NCI-H2029 (cell line): Measurements from ENCODE around the gene PRSS16.

Experiments
- DNase-seq: peaks from one replicate; lab custom pipeline; 2025; lab: John Stamatoyannopoulos, UW

PRSS16 gene

GRCh38 chr6:27287751-27288135, 40.2 kb downstream of the PRSS16 start:
- no peak for DNase-seq

DNA sequence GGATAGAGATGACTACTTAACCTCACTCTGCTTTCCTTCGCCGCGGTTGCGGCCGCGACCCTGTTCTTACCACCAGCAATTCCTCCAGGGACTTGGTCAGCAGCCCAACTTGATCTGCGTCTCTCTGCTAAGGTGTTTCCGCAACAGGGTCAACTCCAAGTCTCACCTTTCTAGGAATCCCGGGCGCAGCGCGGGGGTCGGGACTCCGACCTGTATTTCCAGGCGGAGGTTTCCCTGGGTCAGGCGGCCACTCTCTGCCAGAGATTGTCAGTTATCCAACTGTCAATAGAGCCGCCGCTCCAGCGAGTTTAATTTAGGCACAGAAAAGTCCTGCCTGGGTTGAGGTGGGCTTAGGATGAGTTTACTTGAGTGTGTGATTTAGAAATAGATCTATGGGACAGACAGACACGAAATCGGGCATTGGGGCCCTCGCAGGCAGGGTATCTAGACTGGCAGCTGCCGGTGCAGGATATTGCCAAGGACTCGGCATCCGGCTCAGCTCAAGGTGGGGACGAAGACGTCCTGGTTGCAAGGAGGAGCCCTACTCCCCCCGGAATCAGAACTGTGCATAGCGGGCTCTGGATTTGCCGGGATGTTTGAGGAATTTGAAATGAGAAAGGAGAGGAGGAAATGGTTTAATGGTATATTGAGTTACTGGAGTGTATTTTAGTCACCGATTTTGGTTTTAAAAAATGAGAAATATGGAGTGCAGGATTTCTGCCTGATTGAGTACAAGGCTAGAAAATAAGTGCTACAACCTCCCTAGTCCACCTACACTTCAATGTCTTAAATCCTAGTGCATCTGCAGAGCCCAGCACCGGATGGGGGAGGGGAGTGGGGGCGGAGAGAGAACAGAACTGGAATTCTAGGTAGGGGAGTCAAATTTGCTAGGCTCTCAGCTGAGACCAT, 40.9 kb downstream of the PRSS16 start:
- DNase-seq, result no peak

DNA sequence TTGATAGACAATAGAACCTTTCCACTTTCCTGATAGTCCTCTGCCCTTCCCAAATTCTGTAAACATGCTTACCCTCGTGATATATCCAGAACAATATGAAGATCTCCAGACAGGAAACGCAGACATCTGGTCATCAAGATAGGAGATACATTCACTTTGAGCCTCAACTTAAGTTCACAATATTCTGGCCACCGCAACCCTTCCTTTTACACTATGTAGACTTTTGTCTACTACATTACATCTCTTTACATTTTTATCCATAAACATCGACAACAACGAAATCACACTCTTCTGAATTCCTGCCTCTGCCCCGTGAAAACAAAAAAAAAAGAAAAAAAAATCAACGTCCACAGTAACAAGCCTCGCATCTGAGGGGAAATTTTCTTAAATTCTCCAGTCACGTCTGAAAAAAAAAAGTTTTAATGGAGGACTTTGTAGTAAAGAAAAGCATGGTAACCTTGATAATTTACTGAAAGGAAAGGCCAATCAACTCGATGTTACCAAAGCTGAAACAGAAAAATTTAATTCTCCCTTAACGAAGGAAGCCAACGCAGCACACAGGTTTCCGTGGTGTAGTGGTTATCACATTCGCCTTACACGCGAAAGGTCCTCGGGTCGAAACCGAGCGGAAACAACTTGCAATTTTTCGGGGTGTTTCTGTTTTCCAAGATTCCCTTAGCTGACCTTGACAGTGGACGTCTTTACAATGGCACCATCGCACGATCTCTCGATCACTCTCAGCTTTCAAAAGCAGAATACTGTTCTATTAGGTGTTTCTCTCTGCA, 42.8 kb downstream of the PRSS16 start:
- no peak for DNase-seq

DNA sequence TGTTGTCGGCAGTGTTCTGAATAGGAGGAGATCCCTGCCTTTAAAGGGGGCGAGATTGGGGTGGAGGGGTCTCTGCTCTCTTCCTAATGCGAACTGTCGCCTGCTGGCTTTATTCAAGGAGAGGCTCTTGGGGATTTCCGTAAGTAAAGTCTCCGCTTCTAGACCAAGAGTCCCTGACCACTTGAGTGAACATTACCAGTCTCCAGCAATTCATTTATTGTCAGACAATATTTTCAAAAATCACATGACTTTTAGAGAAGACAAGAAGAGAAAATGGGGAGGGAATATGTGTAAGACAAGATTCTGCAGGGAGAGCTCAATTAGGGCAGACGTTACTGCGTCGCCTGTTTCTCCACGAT, 43.3 kb downstream of the PRSS16 start:
- no peak for DNase-seq

DNA sequence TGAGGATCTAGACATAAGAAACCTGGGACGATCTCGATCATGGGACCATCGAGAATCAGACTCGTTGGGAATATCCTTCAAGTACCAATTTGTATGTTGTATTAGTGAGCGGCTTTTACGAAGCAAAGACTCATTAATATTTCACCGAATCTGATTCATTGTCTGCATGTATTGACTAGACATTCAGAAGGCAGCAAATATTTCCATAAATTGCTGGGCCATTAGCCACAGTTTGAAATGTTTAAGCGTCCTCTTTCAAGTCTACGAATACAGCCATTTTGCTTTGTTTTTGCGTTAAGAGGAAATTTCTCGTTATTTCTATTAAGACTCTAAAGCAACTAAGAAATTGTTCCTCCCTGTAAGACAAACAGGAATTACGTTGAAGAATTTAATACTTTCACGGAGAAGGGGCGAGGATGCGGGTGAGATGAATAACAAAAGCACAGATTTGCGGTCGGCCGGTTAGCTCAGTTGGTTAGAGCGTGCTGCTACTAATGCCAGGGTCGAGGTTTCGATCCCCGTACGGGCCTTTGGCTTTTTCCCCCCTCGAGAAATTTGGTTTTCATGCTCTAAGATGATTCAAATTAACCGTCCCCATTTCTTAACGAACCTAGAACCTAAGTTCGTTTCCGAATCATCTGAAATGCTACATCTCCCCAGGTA, 46.1 kb downstream of the PRSS16 start:
- DNase-seq, result no peak

DNA sequence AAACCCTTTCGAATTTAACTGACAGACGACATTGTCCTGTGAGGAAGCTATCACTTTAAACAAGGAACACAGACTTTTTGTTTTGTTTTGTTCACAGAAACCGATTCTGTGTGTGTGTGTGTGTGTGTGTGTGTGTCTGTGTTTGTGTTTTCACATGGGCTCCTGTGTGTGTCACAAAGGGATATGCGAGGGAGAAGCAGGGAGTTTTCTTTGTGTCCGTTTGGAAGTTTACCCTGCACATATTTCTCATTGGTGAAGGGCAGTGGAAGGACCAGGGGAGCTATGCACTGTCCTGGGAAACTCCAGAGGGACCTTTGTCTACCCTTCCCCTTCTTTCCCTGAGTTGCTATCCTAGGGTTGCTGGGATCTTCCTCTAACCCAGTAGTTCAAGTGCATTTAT, 46.9 kb downstream of the PRSS16 start:
- DNase-seq, result no peak

- no peak for DNase-seq
Measured at GRCh38 chr6:27295301-27296079, 48.0 kb downstream of the PRSS16 start.

DNA sequence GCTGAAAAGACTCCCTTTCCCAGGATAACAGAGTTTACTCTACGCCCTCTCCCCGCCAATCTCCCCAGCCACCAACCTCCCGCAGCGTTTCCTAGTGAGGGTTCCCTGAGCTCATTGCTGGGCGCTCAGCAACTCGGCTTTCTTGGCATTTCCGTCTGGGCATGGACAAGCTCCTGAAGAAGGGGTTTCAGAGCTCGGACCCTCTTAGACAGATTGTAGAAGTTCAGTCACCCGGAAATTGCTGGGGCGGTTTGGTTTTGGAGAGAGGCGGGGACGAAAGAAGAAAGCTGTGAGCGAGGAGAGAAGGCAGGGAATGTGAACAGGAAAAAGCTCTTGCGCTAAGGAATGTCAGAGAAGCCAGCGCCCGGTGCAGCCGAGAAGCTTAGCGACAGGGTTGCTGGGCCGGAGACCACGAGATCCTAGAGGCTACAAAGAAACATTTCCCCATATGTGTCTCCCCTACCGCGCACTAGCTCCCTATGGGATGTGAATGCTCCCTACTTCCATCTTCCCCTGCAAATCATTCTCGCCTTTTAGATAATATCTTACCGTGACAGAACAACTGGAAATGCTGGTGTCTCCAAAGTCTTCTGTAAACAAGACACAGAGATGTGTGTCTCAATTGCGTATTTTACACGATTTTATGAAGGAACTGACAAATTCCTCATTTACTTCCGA, 48.7 kb downstream of the PRSS16 start:
- no peak for DNase-seq

DNA sequence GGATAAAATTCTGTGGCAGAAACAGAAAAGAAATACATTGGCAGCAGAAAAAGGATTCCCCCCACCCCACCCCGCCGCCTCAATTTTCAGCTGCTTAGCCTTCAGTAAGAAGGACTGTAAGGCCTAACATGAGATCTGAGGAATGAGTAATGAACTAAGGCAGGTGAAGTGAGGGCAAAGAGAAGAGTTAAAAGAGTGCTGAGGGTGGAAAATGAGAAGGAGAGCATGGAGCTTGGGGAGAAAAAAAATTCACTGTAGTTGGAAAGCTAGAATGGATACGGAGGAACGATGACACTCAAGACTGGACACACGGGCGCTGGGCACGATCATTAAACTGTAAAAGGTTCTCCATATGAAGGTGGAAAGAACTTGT, 50.0 kb downstream of the PRSS16 start:
- DNase-seq, result no peak

DNA sequence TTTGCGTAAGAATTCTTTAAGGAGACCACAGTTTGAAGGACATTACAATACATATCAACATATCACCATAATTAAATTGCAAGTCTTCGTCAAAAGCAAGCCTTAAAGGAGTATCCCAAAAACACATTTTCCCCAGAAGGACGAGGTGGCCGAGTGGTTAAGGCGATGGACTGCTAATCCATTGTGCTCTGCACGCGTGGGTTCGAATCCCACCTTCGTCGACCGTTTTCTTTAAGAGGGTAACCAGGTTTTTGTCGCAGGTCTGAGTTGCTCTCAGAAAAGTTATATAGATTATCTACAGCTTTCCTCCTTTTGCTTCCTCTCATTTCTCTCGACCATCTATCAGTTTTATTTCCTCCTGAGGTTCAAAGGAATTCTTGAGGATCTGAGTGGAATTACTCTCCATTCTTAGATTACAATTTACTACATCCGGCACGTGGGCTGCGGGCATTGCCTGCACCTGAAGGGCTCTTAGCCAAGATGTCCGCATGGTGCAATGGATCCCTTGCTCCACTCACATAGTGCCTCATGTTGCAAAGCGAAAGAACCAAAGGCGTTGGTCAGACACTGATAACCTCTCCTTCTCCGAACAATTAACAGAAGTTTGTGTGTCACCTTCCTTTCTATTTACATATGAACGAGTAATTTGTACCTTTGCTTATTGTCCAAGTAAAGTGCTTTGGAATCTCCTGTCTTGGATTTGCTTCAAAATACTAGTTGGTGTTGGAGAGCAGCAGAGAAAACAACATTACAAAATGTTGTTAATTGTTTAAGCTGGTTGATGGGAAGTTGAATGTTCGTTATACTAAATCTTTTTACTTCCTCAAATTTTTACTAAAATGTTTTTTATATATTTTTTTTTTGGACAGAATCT, 50.6 kb downstream of the PRSS16 start:
- DNase-seq, result no peak

- DNase-seq, result no peak
Measured at GRCh38 chr6:27303613-27304272, 56.2 kb downstream of the PRSS16 start.
